Right lobe of liver (tissue), 6 donors: ENCODE data around the gene KRT7. TPM values are rescaled to one million over a fixed set of nuclear protein-coding genes. Genes with fewer than 3 reads are reported as not detected.

Experiments used
- ATAC-seq, 4 donors: fragments of 200-7000 bp; cut with Tn5 transposase; one replicate each; pipeline ENCODE4 v1.9.1; 2020; ENCODE audit warnings: mild to moderate bottlenecking in 4 of 4, moderate library complexity in 4 of 4
- DNase-seq, 3 donors: peaks; one replicate each; pipeline ENCODE4 v3.0.0-alpha.2; 2020
- H3K27ac ChIP-seq, 3 donors: fragments of 200-600 bp; one replicate each; pipeline ENCODE4 v1.8.0; 2022
- H3K27me3 ChIP-seq, 2 donors: fragments of 200-600 bp; one replicate each; pipeline ENCODE4 v1.8.0; 2022
- H3K36me3 ChIP-seq, 4 donors: fragments of 200-600 bp; sonication (generic) in 1 of 4; one replicate each; pipeline versions ENCODE4 v1.5.1 to v1.8.0; 2017 to 2022; ENCODE audit warnings: control low read depth in 1 of 4
- H3K4me1 ChIP-seq, 4 donors: fragments of 200-600 bp; sonication (generic) in 1 of 4; one replicate each; pipeline versions ENCODE4 v1.5.1 to v1.8.0; 2017 to 2022; ENCODE audit warnings: control low read depth in 1 of 4
- H3K4me3 ChIP-seq, 3 donors: fragments of 200-600 bp; one replicate each; pipeline ENCODE4 v1.8.0; 2022
- H3K9me3 ChIP-seq, 4 donors: fragments of 200-600 bp; sonication (generic) in 1 of 4; one replicate each; pipeline versions ENCODE4 v1.5.1 to v1.8.0; 2017 to 2022; ENCODE audit warnings: control low read depth in 1 of 4
- POLR2A ChIP-seq: fragments of 450-650 bp; IDR thresholded peaks from one replicate; pipeline ENCODE4 v1.6.1; 2017; ENCODE audit warnings: antibody characterized with exemption, mild to moderate bottlenecking
- WGBS: methylation state at CpG from one replicate; pipeline ENCODE4 v1.1.6; 2018; ENCODE audit warnings: low coverage, low lambda C conversion rate; ENCODE audit not compliant: insufficient coverage; ENCODE audit errors: missing lambda C conversion rate; 5-methylcytosine and 5-hydroxymethylcytosine counted together
- intact Hi-C, 2 donors: fragments of 100-400 bp; cut with DNase I; formaldehyde crosslinking; loops; one replicate each; pipeline versions ENCODE4 v1.11.2 to v1.14.1; 2022
- total RNA-seq, 6 experiments: library from RNA; depleted of rRNA in 2 of 6; stranded (reverse); fragments of >200 nt in 2 of 6; fragmentation: NEBNext Ultra II Directional in 3 of 6; extraction: Animal tissue kit (Norgen Biotek cat#: 25700) in 3 of 6; gene quantifications; one replicate each; pipeline versions ENCODE4 v1.1.0 to v1.2.4, GENCODE V29; 2016 to 2023
- TF ChIP-seq, protein P1 (sequence below), 4 donors: fragments of 200-600 bp in 3 of 4; fragments of 450-650 bp in 1 of 4; IDR thresholded peaks; one replicate each; pipeline versions ENCODE4 v1.5.1 to v1.8.0; 2016 to 2022; ENCODE audit warnings: antibody characterized with exemption in 4 of 4, mild to moderate bottlenecking in 2 of 4
- donor health status: DM: no; HTN: yes; CAD: no.
- donor health status: DM: no; HTN: no; CAD: no.
- donor health status: DM: no; HTN: no; CAD: no.
- donor health status: DM: no; HTN: yes; CAD: no.
- donor health status: DM: no; HTN: yes; CAD: no.

KRT7 gene
- total RNA-seq, 6 experiments from 2014 or later: 3.4 to 19.2 (median 10.7) TPM

DNA sequence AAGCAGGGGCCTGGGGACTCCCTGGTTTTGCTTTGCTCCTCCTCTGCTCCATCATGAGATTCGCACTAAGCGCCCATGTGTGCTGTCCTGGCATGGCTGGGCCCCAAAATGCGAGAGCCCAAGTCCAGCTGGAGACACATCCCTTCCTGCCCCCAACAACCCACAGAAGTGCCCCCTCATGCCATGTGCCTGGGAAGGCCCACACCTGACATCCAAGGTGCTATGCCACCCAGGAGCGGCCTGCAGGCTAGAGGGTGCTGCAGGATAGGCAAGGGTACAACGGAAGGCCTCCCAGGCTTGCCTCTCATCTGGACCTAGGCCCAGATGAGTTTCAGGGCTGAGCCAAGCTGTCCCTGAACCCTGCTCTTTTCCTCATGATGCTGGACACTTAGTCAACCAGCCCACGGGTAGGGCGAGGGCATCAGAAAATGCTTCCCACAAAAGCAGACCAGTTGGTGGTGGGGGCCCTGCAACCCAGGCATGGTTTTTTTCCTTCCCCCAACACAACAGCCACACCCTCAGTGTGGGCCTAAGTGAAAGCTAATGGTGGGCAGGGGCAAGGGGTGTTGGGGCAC lies 28.0 kb upstream of the KRT7 start:
- ATAC-seq: no peak
- Histone ChIP-seq H3K4me3 (no peak overlapping the region), H3K36me3 (no peaks in the 10 kb centered on the region), H3K9me3 (no peaks in the 10 kb centered on the region), H3K27me3 (no peaks in the 10 kb centered on the region), H3K27ac (no peak overlapping the region), H3K4me1 (no peaks in the 10 kb centered on the region)
- intact Hi-C loops: no loop called here
- DNase-seq: peak in 2 of 3 donors; percentile 3 to 24
- WGBS: 49% methylated on average over 2 of the region's 7 CpGs
- TF ChIP-seq POLR2A: no peak
- TF ChIP-seq, protein P1, sequence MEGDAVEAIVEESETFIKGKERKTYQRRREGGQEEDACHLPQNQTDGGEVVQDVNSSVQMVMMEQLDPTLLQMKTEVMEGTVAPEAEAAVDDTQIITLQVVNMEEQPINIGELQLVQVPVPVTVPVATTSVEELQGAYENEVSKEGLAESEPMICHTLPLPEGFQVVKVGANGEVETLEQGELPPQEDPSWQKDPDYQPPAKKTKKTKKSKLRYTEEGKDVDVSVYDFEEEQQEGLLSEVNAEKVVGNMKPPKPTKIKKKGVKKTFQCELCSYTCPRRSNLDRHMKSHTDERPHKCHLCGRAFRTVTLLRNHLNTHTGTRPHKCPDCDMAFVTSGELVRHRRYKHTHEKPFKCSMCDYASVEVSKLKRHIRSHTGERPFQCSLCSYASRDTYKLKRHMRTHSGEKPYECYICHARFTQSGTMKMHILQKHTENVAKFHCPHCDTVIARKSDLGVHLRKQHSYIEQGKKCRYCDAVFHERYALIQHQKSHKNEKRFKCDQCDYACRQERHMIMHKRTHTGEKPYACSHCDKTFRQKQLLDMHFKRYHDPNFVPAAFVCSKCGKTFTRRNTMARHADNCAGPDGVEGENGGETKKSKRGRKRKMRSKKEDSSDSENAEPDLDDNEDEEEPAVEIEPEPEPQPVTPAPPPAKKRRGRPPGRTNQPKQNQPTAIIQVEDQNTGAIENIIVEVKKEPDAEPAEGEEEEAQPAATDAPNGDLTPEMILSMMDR (IDR thresholded peaks at IDR 0.05): no peak

- H3K36me3 ChIP-seq: no peaks in the 10 kb centered on the region
- DNase-seq (peak in 1 of 3 donors; percentile 13), ATAC-seq (no peak)
- TF ChIP-seq POLR2A: no peak
- TF ChIP-seq, protein P1 (IDR thresholded peaks at IDR 0.05): no peak
- H3K9me3 ChIP-seq: no peaks in the 10 kb centered on the region
- H3K4me3 ChIP-seq: no peak overlapping the region
- no peaks in the 10 kb centered on the region for H3K4me1 ChIP-seq
- no peak overlapping the region for H3K27ac ChIP-seq
- no peaks in the 10 kb centered on the region for H3K27me3 ChIP-seq
- 77% methylated on average over 3 of the region's 4 CpGs for WGBS
- intact Hi-C loops: no loop called here
These were observed 27.3 kb upstream of the KRT7 start for GRCh38 chr12:52205612-52206303.

- WGBS: 57% methylated on average over 3 of the region's 9 CpGs
- Histone ChIP-seq H3K36me3 (no peaks in the 10 kb centered on the region), H3K4me1 (no peaks in the 10 kb centered on the region), H3K27ac (no peak overlapping the region), H3K9me3 (no peaks in the 10 kb centered on the region), H3K27me3 (no peaks in the 10 kb centered on the region), H3K4me3 (no peak overlapping the region)
- intact Hi-C loops: no loop called here
- no peak for ATAC-seq
- TF ChIP-seq, protein P1 (IDR thresholded peaks at IDR 0.05): no peak
- TF ChIP-seq POLR2A: no peak
- DNase-seq: no peak
These were observed 26.6 kb upstream of the KRT7 start for GRCh38 chr12:52206304-52207040.

DNA sequence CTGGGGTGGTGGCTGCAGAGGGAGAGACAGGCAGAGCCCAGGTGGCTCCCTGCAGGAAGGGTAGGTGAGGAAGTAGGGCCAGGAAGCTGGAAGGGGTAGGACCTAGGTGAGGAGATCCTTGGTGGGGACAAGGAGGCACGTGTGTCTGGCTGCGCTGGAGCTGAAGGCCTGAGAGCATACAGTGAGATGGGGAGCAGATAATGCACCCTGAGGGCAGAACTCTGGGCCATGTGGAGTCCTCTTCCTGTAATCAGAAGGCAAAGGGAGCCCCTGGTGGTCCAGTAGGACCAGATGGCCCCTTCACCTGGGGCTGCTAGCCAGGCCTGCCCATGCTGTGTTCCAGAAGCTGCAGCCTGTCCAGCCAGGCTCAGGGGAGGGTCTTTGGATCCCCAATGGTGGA lies 25.9 kb upstream of the KRT7 start:
- no peak for ATAC-seq
- Histone ChIP-seq H3K27ac (no peak overlapping the region), H3K4me1 (no peaks in the 10 kb centered on the region)

More for the DNA sequence above, 25.9 kb upstream of the KRT7 start:
- 72% methylated on average over 2 of the region's 2 CpGs for WGBS
- no peak overlapping the region for H3K4me3 ChIP-seq
- no peaks in the 10 kb centered on the region for H3K27me3 ChIP-seq
- H3K36me3 ChIP-seq: no peaks in the 10 kb centered on the region
- intact Hi-C loops: no loop called here
- no peaks in the 10 kb centered on the region for H3K9me3 ChIP-seq
- peak in 1 of 3 donors; percentile 23 for DNase-seq
- no peak for TF ChIP-seq POLR2A
- TF ChIP-seq, protein P1 (IDR thresholded peaks at IDR 0.05): no peak
